GM19240 (cell line): ENCODE measurements around the gene EFCAB11.

Experiments
- DNase-seq: peaks from one replicate; pipeline ENCODE4 v3.0.0; 2011; ENCODE audit warnings: low spot score; ENCODE audit not compliant: insufficient read length

Gene EFCAB11

DNA sequence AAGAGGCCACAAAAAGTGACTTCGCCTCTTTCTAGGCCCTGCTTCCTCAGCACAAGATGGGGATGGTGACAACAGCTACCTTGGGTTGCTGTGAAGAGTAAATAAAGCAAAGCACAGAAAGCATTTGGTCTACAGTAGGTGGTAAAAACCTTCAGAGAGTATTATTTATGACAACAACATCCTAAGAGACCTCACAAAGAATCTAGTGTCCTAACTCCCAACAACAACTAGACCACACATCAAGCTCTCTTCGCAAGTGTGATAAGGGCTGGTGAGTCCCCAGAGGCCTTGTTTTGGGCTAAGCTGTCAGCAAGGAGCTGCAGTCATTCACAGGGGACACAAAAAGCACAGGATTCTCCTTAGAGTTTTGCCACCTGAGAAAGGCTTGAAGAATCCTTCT is 84.9 kb downstream of the EFCAB11 start:
- DNase-seq: no peak

- DNase-seq: no peak
These were observed 88.1 kb downstream of the EFCAB11 start for GRCh38 chr14:89866458-89866857.

DNA sequence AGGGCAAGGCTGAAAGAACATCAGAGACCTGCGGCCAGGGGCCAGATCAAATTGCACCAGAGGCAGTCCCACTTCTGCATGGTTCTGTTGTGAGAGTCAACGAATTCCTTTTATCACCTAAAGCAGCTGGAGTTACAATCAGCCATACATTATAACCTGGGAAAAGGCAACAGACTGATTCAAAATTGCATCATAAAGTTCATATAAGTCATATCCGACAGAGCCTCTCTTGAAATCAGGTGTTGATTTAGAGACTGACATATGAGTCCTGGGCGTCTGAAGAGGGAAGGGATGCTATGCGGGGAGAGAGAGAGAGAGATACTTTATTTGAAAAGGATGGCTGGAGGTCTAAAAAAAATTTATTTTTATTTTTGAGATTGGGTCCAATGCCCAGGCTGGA is 89.4 kb downstream of the EFCAB11 start:
- DNase-seq: no peak

DNA sequence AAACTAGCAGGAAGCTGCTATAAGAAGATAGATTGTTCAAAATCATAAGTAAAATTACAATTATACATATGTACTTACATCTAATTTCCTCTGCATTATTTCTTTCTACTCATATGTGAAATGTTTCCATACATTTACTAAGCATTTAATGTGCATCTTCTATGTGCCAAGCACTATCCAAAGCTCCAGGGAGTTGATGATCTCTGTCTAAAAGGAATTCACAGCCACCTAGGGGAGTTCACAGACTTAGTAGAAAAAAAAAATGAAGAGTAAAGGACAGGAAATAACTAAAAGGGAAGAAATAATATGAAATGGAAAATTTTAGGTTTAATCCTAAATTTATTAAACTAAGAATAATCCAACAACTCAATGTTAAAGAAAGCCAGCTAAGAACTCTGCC is 91.7 kb downstream of the EFCAB11 start:
- DNase-seq: no peak

GRCh38 chr14:89861630-89862029 is 92.9 kb downstream of the EFCAB11 start:
- DNase-seq: no peak

DNA sequence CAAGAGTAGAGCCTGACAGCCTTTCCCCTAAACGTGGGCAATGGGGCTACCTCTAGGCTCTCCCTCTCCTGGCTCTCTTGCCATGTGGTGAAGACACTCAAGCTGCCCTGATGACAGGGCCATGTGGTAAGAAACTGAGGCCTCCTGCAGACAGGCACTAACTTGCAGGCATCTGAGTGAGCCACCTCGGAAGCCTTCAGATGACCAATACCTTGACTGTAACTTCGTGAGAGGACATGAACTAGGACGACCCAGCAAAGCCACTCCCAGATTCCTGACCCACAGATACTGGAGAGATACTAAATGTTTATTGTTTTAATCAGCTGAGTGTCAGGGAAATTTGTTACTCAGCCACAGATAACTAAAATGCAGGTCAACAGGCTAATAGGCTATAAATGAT is 96.4 kb downstream of the EFCAB11 start:
- no peak for DNase-seq

- DNase-seq: no peak
These were observed 97.6 kb downstream of the EFCAB11 start for GRCh38 chr14:89856871-89857345.

GRCh38 chr14:89855961-89856656 is 98.4 kb downstream of the EFCAB11 start:
- no peak for DNase-seq

DNA sequence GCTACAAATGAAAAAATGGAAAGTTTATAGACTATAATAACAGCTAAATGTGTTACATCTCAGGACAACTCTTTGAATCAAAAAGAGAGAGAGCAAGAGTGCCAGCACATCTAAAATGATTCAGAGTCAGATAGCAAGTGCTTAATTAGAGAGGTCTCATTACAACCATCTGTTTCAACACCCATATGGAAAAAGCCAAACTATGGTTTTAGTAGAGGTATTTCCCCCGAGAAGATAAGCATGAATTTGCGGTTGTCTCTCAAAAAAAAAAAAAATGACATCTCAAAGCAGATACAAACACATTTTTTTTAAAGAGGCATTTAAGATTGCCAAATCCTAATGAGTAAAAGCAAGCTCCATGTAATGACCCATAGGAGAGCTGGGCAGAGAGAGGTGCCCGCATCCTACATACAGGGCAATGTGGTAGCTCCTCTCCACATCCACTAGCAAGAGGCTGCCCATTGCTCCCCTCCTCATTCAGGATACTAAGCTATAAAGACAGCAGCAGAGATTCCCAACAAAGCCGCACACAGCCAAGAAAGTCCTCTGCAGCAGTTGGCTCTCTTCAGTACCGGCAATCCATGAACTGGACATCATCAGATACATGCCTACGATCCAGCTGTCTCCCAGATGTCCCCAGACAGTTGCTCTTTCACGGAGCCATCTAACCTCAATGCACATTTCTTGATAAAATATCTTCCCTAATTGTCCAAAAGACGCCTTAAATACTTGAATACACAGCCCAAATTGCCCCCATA is 100.4 kb downstream of the EFCAB11 start:
- no peak for DNase-seq

DNA sequence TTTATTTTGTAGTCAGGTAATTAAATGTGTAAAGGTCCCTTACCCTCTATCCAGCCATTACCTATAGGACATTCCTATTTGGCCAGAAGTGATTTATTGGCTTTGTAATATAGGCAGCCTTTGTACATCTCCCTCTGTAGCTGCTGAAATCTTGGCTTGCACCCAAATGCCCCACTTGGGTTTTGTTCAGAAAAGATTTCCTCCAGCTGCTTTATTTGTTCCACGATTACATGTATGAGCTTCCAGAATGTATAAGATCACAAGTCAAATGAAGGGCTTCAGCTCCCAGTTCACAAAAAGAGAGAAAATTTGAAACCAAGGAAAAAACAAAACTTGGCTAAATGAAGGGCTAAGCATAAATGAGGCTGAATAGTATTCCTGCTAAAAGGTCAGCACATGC is 103.4 kb downstream of the EFCAB11 start:
- no peak for DNase-seq

DNA sequence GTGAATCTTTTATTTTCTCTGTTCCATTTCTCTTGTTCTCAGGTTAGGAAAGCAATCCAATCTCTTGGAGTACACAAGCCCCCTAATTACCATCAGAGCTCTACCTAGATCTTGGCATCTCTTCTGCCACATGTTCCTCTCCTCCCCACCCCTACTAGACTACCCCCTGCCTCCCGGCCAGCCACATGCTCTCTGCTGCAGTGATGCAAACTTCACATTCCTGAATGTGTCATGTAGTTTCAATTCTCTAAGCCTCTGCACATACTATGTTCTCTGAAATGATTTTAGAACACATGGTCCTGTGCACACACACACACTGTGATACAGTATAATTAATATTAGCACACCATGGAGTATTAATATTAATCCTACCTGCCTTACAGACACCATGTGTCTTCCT is 104.6 kb downstream of the EFCAB11 start:
- DNase-seq: no peak

DNA sequence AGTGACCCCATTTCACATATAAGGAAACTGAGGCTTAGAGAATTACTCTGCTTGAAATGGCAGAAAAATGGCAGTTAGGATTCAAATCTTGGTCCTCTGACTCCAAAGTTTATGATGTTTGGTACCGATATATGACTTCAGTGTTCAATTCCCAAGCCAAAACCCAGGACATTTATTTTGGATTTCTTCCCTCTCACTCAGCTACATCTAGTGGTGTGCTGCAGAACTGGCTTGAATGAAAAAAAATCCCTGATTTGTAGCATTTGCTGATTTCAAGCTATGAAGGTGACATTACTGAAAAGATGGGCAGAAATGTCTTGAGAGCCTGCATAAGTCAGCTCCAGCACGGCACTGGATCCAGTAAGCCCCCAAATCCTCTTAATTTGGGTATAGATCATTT is 106.4 kb downstream of the EFCAB11 start:
- no peak for DNase-seq

DNA sequence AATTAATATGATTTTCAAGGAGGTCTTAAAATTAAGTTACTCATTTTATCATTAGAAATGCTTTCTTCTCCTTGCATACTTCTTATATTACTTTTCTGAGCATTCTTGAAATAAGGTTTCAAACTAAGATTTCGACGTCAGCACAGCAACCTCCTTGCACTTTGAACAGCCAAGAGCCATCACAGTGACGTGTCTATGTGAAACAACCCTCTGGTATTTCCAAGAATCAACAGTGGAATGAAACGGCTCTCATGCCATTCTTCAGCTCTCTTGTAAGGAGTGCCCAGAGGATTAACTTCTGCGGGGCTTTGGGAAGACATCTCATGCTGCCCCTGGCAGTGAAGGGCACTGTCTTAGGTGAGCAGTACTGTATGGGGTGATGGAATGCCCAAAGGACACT is 109.2 kb downstream of the EFCAB11 start:
- DNase-seq: no peak

- no peak for DNase-seq
These were observed 110.0 kb downstream of the EFCAB11 start for GRCh38 chr14:89844508-89844907.

DNA sequence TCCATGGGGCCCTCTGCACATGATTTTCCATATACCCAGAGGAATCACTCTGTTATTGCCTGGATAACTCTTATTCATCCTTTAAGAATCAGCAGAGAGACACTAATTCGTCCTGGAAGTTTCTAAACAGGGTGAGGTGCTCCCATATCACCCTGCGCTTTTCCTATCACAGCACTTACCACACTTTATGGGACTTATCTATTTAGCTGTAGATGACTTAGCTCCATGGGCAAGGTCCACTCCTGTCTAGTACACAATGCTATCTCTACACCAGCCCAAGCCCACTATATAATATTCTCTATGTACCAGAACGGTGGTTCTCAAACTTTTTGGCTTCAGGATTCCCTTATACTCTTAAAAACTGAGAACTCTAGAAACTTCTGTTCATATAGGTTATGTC is 111.7 kb downstream of the EFCAB11 start:
- no peak for DNase-seq

GRCh38 chr14:89841851-89842250 is 112.7 kb downstream of the EFCAB11 start:
- DNase-seq: no peak

DNA sequence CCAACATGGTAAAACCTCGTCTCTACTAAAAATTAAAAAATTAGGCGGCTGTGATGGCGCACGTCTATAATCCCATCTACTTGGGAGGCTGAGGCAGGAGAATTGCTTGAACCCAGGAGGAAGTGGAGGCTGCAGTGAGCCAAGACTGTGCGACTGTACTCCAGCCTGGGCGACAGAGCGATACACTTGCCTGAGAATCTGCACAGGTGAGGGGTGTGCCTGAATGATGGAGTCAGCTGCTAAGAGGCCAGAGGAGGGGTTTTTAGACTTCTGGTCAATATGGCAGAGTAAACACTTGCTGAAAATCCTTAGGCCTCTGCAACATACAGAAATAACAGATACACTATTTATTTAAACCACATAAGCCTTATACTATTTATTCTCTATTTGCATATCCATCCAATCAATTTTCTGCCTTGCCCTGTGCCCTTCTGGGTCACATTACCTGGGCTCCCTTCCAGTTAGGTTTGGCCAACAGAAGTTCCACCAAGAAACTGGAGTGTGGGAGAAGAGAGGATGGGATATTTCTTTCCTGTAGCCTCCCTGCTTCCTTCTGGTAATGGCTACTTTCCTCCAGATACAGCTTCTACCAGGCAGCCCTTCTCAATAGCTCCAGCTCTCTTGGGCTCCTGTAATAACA is 117.6 kb downstream of the EFCAB11 start:
- DNase-seq: no peak

DNA sequence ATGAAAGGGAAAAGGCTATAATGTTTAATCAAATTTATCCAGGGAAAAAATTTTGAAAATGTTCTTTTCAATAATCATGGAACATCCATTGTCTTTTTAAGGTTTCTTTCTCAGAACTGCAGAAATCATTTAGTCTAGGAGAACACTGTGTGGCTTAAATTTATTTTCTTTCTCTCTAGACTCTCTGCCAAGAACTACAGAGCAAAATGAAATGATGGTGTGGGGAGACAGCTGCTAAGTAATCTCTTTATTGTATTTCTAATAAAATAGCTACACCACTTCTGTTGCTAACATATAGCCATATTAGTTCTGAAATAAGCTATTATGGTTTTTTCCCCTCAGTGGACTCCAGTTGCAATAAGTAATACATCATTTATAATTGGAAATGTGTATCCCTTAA is 120.9 kb downstream of the EFCAB11 start:
- no peak for DNase-seq

GRCh38 chr14:89833120-89833532 is 121.4 kb downstream of the EFCAB11 start:
- no peak for DNase-seq

DNA sequence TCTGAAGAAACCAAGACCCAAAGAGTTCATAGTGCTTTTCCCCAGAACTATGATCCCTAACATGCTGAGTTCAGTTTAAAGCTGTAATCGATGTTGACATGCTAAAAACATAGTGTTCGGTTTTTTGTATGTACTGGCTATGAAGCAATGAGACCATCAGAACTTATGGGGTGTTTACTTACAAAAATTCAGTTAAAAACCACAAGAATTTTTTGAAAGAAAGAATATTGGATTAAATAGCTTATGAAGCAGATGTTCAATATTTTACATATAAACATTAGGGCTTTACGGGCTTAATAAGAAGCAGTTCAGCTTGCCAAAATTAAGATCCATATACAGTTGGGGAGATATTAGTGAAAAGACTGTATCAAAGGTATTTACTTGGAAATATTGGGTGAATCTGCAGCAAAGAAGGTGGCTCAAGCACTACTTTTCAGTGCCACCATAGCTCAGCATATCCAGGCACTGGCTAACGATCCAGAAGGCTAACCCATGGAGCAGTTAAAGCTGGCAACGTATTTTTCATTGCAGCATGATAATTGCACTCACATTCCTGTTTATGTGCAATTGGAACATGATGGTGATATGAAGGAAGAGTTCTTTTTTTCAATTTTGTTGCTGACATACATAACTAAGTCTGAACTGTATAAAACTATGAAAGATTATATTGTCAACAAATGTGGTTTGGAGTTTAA is 125.9 kb downstream of the EFCAB11 start:
- no peak for DNase-seq

GRCh38 chr14:89827265-89827664 is 127.3 kb downstream of the EFCAB11 start:
- no peak for DNase-seq

GRCh38 chr14:89826596-89826995 is 127.9 kb downstream of the EFCAB11 start:
- no peak for DNase-seq
